ENCODE data around the gene CPB2.

The CPB2 gene

DNA sequence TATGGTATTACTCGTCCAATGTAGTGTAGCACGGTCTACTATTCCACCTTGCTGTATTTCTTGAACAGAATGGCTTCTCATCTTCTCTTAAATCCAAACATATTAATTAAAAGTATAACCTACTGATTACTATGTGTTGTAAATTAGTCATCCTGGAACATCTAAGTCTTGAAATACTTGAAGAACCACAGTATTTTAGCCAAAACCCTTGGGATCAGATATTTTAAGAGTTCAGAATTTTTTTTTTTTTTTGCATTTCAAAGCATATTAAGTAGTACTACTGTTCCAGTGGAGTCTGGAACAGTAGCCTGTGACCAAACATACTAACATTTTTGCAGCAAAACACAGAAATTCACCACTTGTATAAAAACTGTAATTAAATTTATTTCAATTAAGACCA lies 82.4 kb downstream of the CPB2 start:
- DNase-seq (ENCODE audit: low read depth, low spot score), result no peak
- H3K4me3 ChIP-seq (ENCODE audit: low read length), result no peak overlapping the region

DNA sequence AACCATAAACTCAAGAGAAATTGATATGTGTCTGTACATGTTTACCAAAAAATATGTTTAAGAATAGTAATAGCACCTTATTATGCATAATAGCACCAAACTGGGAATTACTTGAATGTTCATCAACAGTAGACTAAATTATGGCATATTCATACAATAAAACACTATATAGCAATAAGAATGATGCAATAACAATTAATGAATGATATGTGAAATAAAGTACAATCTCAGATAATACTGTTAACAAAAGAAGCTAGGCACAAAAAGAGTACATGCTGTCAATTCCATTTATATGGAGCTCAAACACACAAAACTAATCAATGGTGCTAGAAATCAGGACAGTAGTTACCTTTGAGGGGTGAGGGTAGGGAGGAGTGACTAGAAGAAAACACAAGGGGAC lies 88.6 kb downstream of the CPB2 start:
- no peak for DNase-seq (ENCODE audit: low read depth, low spot score)
- no peak overlapping the region for H3K4me3 ChIP-seq (ENCODE audit: low read length)

DNA sequence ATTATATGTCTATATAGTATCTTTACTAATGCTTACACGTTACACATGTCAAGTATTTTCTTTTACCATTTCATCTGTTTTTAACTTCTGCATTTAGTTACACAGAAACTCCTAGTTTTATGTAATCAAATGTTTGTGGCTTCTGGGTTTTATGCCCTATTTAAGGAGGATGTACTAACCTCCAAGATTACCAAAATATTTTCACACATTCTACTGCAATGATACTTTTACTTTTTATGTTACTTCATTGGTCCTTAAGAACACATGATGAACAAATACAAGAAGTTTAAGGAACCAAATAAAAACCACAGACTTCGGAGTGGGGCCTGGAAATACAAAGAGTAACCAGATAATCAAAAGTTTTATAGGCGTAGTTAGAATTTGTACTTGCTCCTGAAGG lies 89.5 kb downstream of the CPB2 start:
- DNase-seq (ENCODE audit: low read depth, low spot score), result no peak
- H3K4me3 ChIP-seq (ENCODE audit: low read length), result no peak overlapping the region

DNA sequence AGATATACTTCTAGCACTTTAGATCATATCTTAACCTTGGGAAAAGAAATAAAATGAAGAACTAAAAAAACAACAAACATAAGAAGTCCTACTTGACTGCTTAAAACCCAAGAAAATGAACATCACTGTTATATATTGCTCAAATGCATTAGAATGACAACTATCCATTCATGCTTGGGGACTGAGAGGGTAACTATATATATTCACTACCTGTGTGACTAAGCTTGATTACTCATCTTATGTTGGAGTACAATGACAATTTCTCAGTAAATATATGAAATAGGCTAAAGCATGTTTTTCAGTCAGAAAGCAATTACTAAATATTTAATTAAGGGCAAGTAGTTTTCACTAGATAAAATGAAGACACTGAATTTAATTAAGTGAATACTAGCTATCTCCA lies 92.4 kb downstream of the CPB2 start:
- no peak for DNase-seq (ENCODE audit: low read depth, low spot score)
- H3K4me3 ChIP-seq (ENCODE audit: low read length), result no peak overlapping the region

DNA sequence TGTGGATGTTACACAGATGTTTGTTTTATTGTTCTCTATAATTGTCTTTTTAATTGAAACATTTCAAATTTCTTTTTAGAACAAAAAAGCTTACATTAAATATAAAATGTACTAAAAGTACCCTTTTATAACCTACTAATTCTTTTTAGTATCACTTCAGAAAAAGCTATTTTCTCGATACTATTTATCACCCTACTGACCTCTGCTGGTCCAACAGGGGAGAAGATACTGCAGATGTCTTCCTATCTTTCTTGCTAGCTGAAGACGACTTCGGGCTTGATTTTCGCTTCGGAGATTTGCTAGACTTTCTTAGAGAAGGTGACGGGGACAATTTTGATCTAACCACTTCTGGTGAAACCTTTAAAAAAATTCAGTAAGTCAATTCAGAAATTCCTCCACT lies 94.7 kb downstream of the CPB2 start:
- DNase-seq (ENCODE audit: low read depth, low spot score), result no peak
- H3K4me3 ChIP-seq (ENCODE audit: low read length), result no peak overlapping the region

DNA sequence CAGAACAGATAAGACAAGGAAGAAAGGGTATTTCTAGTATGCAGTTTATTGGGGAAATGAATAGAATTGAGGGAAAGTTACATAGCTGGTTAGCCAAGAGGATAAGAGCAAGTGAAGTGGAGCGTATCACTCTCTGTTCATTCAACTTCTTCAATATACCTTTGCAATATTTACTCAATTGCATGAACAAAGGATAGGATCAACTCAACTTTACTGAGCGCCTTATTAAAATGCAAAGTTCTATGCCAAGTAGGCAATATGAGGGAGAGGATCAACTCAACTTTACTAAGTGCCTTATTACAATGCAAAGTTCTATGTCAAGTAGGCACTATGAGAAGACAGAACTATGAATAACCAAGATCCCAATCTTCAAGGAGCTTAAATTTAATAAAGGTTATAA lies 96.2 kb downstream of the CPB2 start:
- DNase-seq (ENCODE audit: low read depth, low spot score), result no peak
- H3K4me3 ChIP-seq (ENCODE audit: low read length), result no peak overlapping the region

DNA sequence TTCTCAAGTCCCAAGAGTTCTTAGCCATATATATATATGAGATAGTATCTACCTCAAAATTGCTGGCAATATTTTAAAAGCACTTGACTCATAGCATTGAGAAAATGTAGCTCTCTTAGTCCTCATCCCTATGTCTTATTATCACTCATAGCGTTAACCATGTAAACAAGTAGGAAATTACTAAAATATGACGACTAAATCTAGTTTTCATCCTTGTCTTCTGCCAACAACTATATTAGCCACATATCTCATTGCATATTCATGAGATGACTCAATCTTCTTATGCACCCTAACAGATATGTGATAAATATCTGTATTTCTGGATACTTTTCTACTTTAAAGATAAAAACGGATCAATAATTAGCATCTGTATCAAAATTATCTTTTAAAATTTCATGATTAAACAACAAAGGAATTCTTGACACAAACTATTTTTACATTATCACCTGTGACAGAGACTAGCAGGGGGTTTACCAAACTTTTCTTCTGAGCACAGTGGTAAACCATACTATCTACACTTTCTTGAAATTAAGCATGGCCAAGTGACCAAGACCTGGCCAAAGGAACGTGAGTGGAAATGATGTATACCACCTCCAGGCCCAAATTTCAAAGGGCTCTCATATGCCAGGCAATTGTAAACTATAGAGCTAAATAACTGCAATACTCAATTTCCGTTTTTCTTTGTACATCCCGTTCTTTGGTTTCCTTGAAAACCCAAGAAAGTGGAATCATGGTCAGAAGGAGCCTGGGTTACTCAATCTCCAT lies 98.0 kb downstream of the CPB2 start:
- no peak for DNase-seq (ENCODE audit: low read depth, low spot score)
- no peak overlapping the region for H3K4me3 ChIP-seq (ENCODE audit: low read length)

DNA sequence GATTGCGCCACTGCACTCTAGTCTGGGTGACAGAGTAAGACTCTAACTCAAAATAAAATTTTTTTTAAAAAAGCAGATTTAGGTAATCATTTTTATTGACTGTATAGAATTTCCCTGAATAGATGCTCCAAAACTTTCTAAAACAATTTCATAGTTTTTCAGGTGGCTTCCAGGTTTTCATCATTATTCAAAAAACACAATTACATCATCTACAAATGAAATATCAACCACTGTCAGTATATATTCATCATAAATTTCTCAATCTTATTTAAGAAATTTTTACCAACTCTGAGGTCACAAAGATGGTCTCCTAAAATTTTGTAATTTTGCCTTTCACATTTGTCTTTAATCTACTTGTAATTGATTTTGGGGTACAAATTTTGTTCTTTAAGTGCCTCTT lies 100.3 kb downstream of the CPB2 start:
- H3K4me3 ChIP-seq (ENCODE audit: low read length), result no peak overlapping the region

More for the DNA sequence above, 100.3 kb downstream of the CPB2 start:
- no peak for DNase-seq (ENCODE audit: low read depth, low spot score)

Data from Jurkat, Clone E6-1 (cell line).